ENCODE data around the gene SPINT2. TPM values are rescaled to one million over a fixed set of nuclear protein-coding genes. Genes with fewer than 3 reads are reported as not detected.

SPINT2 gene
- total RNA-seq (2016; rRNA removed; fragmentation: Illumina TruSeq; extraction: Trizol) (0.24 and 0.31 TPM in 2 replicates), polyA plus RNA-seq (2011; rRNA removed) (0.77 and 0.97 TPM in 2 replicates), polyA minus RNA-seq (2011; rRNA and poly(A)+ RNA removed; ENCODE audit: low replicate concordance) (0.56 and 17.3 TPM in 2 replicates), Bru-seq, nascent RNA (percentile 21 among the genes with signal in this experiment), BruChase-seq, experiment 1, labeled RNA remaining after a 6-hour chase (percentile 23 among the genes with signal in this experiment), BruChase-seq, experiment 2, labeled RNA remaining after a 2-hour chase (percentile 21 among the genes with signal in this experiment)
- 0.18 and 0.40 TPM in 2 replicates for total RNA-seq (2016; cell fraction: cytosol; rRNA removed; fragmentation: Illumina TruSeq; extraction: Trizol; ENCODE audit: low read depth)
- 0.30 and 0.37 TPM in 2 replicates for total RNA-seq (2016; cell fraction: insoluble cytoplasmic fraction; rRNA removed; fragmentation: Illumina TruSeq; extraction: Trizol)
- 0.22 TPM in 1 of 2 replicates, not detected in the other for total RNA-seq (2016; cell fraction: membrane; rRNA removed; fragmentation: Illumina TruSeq; extraction: Trizol)
- 0.44 TPM in 1 of 2 replicates, not detected in the other for total RNA-seq (2016; cell fraction: nucleus; rRNA removed; fragmentation: Illumina TruSeq; extraction: Trizol)
- 0.38 and 0.83 TPM in 2 replicates for polyA plus RNA-seq (2011; cell fraction: cytosol; rRNA removed)
- polyA plus RNA-seq (2011; cell fraction: nucleus; rRNA removed): 0.21 and 0.35 TPM in 2 replicates
- 0.31 and 0.39 TPM in 2 replicates for polyA plus RNA-seq (2012)
- not detected in 2 replicates for polyA plus RNA-seq (2016; cell fraction: cytosol; fragmentation: Illumina TruSeq; extraction: Trizol; ENCODE audit: low read depth)
- polyA plus RNA-seq (2016; cell fraction: insoluble cytoplasmic fraction; fragmentation: Illumina TruSeq; extraction: Trizol; ENCODE audit: low read depth): 0.26 and 0.46 TPM in 2 replicates
- polyA plus RNA-seq (2016; cell fraction: membrane; fragmentation: Illumina TruSeq; extraction: Trizol; ENCODE audit: low read depth): 0.13 TPM in 1 of 2 replicates, not detected in the other
- polyA plus RNA-seq (2016; cell fraction: nucleus; fragmentation: Illumina TruSeq; extraction: Trizol; ENCODE audit: insufficient read depth, low read depth): 0.60 and 1.7 TPM in 2 replicates
- polyA minus RNA-seq (2011; cell fraction: cytosol; rRNA and poly(A)+ RNA removed): not detected in 2 replicates
- 0.26 TPM in 1 of 2 replicates, not detected in the other for polyA minus RNA-seq (2011; cell fraction: nucleus; rRNA and poly(A)+ RNA removed)
- long read RNA-seq, experiment 1, partial matches to known transcripts: 0 of 1 reads
- long read RNA-seq, experiment 1, other reads (novel, unspliced or antisense): 1 of 1 reads
- long read RNA-seq, experiment 2: 0 reads

- H2AFZ ChIP-seq (ENCODE audit: low read length): no peak within 1 kb of the TSS
- intact Hi-C loops (cut with micrococcal nuclease; ENCODE audit: unreplicated experiment): no loop called here
- peak within 1 kb of the TSS; percentile 65 for H3K4me2 ChIP-seq (ENCODE audit: low read depth, low read length)
- TF ChIP-seq ARID4A (CRISPR knock-in tag; IDR thresholded peaks at IDR 0.05; ENCODE audit: borderline replicate concordance): no peak
- no peak for TF ChIP-seq RNF2 (conservative IDR thresholded peaks at IDR 0.05; ENCODE audit: low read depth)
- TF ChIP-seq ZNF839 (CRISPR knock-in tag; IDR thresholded peaks at IDR 0.05; ENCODE audit: borderline replicate concordance): no peak
- no peak for TF ChIP-seq ZNF598 (CRISPR knock-in tag; IDR thresholded peaks at IDR 0.05; ENCODE audit: borderline replicate concordance)
- no peak for TF ChIP-seq GLMP (CRISPR knock-in tag; IDR thresholded peaks at IDR 0.05; ENCODE audit: borderline replicate concordance)
- TF ChIP-seq ZSCAN5A (CRISPR knock-in tag; IDR thresholded peaks at IDR 0.05; ENCODE audit: borderline replicate concordance): no peak
- TF ChIP-seq GATAD2A (CRISPR knock-in tag; IDR thresholded peaks at IDR 0.05): no peak
Observed at GRCh38 chr19:38264486-38265212, at the start of gene SPINT2. TSS of gene SPINT2 (plus strand) at chr19:38264573. CDS start at chr19:38264893, 320 bp downstream.

More at GRCh38 chr19:38264486-38265212, at the start of gene SPINT2:
- no peak for ATAC-seq
- peaks cover 66% of the 10 kb centered on the region for H3K4me1 ChIP-seq (ENCODE audit: insufficient read depth, low read length)
- no peak within 1 kb of the TSS for H3K9ac ChIP-seq (ENCODE audit: insufficient read depth, low read depth, low read length)
- in situ Hi-C loops (cut with HindIII; ENCODE audit: extremely low pct_ligation_motif_present, low pct_unique_long_range_greater_than_20kb): no loop called here
- H3K4me3 ChIP-seq (replicated peaks in 1 of 3; ENCODE audit: insufficient read depth in 1 of 3, low read depth in 2 of 3, low read length in 3 of 3): peak within 1 kb of the TSS in 2 of 3 experiments; percentile 19 to 41; a peak in 2 of 6 replicates
- DNase-seq (ENCODE audit: low spot score): no peak
- ChIA-PET CTCF (ENCODE audit: low intra/inter-chr PET ratio, low total read pairs) (no interaction called here), POLR2A (interaction anchor here (1.3 kb wide), 1 partner anchor 14 kb away, joined by 3 read pairs; no protein-coding TSS in a partner anchor)
- no peaks in the 10 kb centered on the region for H4K20me1 ChIP-seq (ENCODE audit: insufficient read depth, low read length)
- H3K27ac ChIP-seq (ENCODE audit: extremely low read length, insufficient read depth, low read length): no peak within 1 kb of the TSS
- H3K27me3 ChIP-seq (ENCODE audit: control insufficient read depth in 1 of 2, insufficient read depth in 2 of 2, low read length in 2 of 2): peaks cover 0 to 6% of the 10 kb centered on the region in 2 experiments; a peak in 2 of 5 replicates
- 94% methylated on average over 73 of the region's 78 CpGs for WGBS (ENCODE audit: low lambda C conversion rate)
- no peaks in the 10 kb centered on the region for H3K36me3 ChIP-seq (replicated peaks in 1 of 2; ENCODE audit: control insufficient read depth in 1 of 2, insufficient read depth in 2 of 2, low read length in 2 of 2)
- BruUV-seq (replicated peaks): no TSS peak
- no peaks in the 10 kb centered on the region for H3K9me3 ChIP-seq (ENCODE audit: low read length)
- FAIRE-seq: no peak
- H3K79me2 ChIP-seq (ENCODE audit: insufficient read depth, low read length): no peaks in the 10 kb centered on the region
